CD4-positive, alpha-beta T cell treated with Interleukin-15 for 1 hour (primary cell): ENCODE measurements around the gene AGAP1.

Experiments used
- DNase-seq: peaks from one replicate; pipeline ENCODE4 v3.0.0-alpha.2; 2020

The AGAP1 gene

DNA sequence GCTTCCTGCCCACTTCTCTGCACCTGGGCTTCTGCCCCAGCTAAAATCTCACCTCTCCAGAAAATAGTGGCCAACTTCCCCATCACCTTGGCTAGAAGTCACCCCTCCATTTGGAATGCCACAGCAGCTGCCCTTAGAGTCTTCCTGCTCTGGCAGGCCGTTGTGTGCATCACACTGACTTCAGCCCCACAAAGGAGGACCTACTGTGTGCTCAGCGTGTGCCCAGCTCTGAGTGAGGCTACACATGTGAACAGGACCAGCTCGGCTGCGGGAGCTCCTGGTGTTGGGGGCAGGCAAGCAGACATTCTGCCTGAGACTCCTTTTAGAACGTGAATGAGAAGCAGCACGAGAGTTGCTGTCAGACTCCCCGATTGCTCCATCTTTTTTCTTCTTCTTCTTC is 78.7 kb downstream of the AGAP1 start:
- DNase-seq: no peak

DNA sequence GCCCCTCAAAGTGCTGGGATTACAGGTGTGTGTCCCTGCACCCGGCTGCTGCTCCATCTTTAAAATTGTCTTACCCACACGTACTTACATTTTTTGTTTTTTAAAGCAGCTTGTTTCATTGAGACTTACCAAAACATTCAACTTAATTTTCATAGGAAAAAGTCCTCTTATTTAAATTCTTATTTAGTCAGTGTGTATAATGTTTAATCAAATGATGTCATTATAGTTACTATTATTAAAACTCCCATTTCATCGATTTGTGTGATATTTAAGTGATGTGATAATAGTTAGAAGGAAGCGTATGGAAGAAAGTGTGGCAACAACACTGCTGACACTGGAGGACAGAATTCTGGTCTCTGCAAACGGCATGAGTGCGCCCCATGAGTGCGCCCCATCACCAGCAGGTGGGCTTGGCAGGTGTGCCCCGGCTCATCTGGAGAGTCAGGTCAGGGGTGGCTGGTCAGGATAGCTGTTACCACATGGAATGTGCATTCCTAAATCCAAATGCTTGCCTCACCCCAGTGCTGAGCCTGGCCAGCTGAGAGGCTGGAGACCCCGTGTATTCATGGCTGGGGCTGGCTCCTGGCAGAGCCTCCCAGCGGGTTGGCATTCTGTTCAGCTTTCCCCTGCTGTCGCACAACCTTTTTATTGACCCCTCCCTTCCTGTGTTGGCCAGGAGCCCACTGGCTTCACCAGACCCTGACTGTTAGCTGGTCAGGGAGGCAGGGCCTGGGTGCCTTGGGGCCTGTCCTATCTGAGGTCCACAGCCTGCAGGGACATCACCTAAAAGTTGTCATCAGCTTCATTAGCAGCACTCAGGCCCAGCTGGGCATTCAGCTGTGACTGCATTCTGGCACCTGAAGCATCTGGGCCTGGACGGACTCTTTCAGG is 79.7 kb downstream of the AGAP1 start:
- DNase-seq: no peak

DNA sequence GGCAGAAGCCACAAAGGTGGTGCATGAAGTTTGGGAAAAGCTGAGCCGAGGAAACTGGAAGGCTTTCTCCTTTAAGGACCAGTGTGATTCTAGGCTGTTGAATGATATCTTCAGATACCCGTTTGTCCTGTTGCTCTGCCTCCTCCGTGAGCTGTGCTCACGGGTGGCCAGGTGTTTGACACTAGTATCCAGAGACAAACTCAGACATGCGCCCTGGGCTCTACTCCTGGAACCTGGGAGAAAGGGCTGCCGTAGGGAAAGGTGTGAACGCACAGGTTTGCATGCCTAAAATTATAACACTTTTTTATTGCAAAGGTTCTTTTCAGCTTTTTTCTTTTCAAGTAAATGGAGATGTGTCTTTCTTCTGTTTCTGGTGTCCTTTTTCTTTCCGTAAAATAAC is 81.6 kb downstream of the AGAP1 start:
- no peak for DNase-seq

DNA sequence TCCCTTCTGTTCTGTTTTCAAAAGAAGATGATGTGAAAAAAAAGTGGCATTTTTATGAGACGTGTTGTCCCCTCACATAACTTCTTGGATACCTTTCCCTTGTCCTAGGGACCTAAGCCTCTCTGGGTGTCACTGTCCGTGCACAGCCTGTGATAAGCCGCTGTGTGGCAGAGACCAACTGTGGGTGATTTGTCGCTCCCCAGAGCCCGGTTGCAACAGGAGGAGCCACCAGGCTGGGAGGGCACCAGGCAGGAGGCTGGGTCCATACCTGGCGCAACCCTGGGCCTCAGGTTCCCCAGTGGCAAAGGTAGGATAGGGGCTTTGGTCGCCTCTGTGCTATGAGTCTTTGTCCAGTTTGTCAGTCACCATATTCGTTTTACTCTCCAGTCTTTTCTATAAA is 82.1 kb downstream of the AGAP1 start:
- DNase-seq: no peak

DNA sequence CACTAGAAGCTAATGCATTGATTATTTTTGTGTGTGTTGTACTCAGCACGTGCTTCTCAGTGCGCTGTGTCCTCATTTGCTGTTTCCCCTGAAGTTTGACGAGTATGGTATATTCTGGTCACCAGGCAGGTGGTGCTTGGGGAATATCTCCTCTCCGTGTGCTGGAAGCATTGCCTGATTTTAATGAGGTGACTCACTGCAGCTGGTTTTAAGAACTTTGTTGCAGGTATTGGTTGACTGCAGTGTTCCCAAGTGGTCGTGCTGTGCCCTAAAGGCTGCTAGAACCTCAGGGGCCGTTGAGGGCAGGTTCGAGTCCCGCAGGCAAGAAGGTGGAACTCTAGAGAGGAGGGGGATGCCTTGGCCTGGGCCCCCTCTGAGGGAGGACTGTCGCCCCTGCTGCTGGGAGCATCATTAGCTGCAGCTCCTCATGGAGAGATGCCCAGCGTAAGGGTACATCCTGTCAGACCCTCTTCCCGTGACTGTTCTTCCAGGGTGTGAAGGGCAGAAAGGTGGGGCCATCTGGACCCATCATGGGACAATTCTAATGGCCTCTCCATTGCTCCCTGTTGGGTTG is 82.6 kb downstream of the AGAP1 start:
- no peak for DNase-seq

DNA sequence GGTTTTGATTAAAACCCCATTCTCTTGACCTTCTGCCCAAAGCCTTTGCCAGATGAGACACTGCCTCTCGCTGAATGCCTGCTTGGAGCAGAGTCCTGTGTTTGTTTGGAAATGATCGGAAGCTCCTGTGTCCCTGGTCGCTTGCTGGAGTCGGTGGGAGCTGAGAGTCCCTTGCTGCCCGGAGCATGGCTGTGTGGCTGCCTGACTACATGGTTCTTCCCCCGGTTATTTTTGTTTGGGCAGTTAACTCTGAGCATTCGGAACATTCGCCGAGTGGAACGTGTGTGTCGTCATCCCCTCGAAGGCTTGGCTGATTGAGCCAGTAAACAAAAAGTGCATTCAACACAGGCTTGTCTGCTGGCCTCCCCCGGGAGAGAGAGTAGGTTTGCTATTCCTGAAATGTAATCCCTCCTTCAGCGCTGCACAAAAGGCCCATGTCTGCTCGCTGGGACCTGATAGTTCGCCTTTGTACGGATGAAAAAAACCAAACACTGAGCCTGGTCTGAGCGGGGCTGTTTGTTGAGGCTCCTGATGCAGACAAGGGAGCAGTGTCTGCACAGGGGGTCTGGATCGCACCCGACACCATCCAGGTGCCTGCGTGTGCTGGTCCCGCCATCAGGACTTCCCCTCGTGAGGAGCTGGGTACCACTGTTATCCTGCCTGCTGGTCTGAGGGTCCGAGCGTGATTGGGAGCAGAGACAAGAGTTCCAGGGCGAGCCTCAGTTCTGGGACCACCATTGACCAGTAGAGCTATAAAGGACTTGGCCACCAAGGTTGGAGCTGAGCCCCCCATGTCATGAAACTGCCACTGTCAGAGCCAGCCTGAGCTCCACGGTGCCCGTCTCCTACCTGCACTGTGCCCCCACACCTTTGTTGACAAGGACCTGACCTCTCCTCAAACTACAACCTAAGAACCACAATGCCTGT is 83.8 kb downstream of the AGAP1 start:
- no peak for DNase-seq

- DNase-seq: no peak
Observed at GRCh38 chr2:235579128-235579527, 85.3 kb downstream of the AGAP1 start.

DNA sequence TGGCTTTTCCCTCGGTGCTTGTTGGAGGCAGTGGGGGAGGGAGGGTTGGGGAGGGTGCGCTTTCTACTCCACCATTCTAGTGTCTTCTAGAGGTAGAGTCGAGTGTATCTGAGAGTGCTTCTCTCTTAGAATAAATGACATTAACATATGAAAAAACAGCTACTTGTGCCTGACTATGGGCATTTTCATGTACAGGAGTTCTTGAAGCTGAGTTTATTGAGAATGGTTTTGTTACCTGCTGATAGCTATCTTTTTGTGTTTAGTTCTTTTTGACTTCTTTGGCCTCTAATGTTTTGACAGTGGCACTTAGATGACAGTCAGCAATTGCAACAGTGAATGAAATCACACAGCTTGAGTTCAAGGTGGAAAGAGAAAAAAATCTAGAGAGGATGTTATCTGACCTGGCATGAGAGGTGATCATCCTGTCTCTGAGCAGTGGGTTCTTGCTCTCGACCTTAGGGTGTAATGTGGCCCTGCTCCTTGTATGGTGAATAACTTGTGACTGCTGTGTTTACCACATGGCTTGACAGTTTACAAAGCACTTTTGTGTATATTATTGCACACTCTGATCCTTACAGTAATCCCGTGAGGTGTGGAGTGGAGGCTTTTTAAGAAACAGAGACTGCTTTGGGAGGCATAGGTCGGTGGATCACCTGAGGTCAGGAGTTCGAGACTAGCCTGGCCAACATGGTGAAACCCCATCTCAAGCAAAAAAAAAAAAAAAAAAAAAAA is 86.7 kb downstream of the AGAP1 start:
- DNase-seq: no peak

GRCh38 chr2:235582081-235582686 is 88.3 kb downstream of the AGAP1 start:
- no peak for DNase-seq

DNA sequence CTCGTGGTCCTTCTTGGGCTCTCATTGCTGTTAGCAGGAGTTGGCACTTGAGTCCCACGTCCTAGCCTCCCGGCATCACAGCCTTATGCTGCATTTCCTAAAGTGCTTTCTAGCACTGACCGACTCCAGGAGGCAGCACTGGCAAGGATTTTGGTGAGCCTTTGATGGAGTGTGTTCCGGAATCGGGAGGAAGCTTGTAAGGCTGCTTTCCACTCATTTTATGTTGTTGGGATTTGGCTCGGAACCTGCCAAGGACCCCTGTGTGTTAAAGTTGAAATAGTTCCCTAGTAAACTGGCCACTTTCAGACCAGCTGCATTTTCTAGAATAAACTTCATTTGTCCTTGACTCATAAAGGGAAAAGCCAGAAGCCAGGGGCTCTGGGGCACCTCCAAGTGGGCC is 88.9 kb downstream of the AGAP1 start:
- DNase-seq: no peak

GRCh38 chr2:235583144-235583543 is 89.3 kb downstream of the AGAP1 start:
- no peak for DNase-seq

GRCh38 chr2:235583925-235584637 is 90.2 kb downstream of the AGAP1 start:
- no peak for DNase-seq

DNA sequence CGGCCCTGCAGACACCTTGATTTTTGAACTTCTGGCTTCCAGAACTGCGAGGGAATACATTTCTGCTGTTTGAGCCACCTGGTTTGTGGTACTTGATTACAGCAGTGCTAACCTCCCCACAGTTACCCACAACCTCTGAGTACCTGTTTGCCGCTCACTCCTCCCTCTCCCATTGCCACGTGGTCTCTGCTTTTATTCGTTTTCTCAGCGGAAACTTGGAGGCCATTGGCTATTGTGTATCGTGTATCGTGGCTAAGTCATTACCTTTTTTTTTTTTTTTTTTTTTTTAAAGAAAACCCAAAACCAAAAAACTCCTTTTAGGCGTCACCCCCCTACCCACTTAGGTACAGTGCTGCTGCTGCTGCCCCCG is 90.8 kb downstream of the AGAP1 start:
- DNase-seq: no peak

DNA sequence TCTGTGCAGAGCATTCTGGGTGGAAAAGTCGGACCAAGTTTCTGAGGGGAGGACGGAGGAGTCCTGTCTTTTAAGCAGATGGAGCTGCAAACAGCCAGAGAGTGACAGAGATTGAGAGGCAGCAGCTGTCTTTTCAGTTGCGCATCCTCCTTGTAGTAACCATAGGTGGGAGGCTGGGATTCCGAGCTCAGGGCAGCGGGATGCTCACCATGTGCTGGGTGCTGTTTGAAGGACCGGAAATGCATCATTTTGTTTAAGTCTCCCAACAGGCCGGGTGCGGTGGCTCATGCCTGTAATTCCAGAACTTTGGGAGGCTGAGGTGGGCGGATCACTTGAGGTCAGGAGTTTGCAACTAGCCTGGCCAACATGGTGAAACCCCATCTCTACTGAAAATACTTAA is 93.4 kb downstream of the AGAP1 start:
- DNase-seq: no peak

DNA sequence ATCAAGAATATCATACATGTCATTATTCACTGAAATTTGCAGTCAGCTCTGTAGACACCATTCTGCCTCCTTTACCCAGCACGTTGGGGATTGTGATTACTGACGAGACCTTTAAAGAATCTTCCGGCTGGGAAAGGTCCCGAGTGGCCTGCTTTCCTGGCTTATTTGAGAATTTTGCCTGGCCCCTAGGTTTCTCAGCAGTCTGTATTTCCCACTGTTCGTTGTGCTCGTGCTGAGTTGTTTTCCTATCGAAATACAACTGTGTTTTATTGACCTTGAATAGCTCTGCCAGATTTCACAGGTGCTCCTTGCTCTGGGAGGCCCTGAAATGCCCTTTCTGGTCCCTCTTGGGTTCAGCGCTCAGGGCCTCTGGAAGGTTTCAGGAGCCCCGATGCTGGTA is 94.9 kb downstream of the AGAP1 start:
- no peak for DNase-seq

DNA sequence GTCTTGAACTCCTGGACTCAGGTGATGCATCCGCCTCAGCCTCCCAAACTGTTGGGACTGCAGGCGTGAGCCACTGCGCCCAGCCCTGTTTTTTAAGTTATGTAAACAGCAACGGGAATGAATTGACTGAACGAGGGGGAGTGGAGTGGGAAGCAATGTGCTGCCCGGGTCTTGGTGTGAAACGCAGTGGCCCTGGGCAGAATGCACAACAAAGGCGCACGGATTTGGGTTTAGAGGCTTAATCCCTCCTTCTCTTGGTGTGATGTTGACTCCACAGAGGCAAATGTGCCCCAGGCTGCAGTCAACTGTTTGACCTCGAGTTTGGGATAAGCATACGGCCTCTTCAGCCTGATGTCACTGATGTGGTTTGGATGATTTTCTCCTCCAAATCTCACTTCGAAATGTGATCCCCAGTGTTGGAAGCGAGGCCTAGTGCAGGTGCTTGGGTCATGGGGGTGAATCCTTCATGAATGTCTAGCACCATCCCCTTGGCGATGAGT is 97.4 kb downstream of the AGAP1 start:
- DNase-seq: no peak

- no peak for DNase-seq
Observed at GRCh38 chr2:235591921-235592320, 98.1 kb downstream of the AGAP1 start.

DNA sequence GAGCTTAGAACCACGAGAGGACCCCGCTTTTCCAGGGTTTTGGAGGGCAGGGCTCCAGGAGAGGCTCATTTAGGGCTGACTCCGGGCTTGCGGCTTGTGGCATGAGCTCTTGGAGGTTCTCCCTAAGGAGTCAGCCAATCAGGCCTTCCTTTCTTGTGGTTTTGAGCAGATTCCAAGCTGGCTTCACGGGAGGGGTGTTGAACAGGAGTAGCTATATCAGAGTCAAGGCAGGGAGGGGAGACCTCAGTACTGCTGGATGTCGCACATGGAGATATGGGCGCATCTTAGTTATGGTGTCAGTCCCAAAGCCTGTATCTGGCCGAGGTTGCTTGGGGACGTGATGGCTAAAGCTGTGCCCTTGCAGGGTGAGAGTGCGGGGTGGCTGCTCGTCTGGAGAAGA is 98.6 kb downstream of the AGAP1 start:
- no peak for DNase-seq

- no peak for DNase-seq
Observed at GRCh38 chr2:235592836-235593235, 99.0 kb downstream of the AGAP1 start.

- DNase-seq: no peak
Observed at GRCh38 chr2:235594041-235594440, 100.2 kb downstream of the AGAP1 start.

- DNase-seq: no peak
Observed at GRCh38 chr2:235594964-235595363, 101.1 kb downstream of the AGAP1 start.
